WERI-Rb-1 (cell line): ENCODE measurements around the gene ABCC12.

Source experiments
- DNase-seq: peaks from one replicate; pipeline ENCODE4 v3.0.0-alpha.2; 2020
- H3K27ac ChIP-seq: fragments of 250-450 bp; sonication (Bioruptor Pico); 2 replicates; pipeline ENCODE4 v1.5.1; 2020; ENCODE audit warnings: mild to moderate bottlenecking, moderate library complexity
- H3K27me3 ChIP-seq: fragments of 250-450 bp; sonication (Bioruptor Pico); 2 replicates; pipeline ENCODE4 v1.5.1; 2021; ENCODE audit warnings: mild to moderate bottlenecking, low read depth, moderate library complexity; ENCODE audit not compliant: insufficient read depth, severe bottlenecking
- H3K36me3 ChIP-seq: fragments of 250-450 bp; sonication (Bioruptor Pico); 2 replicates; pipeline ENCODE4 v1.5.1; 2020; ENCODE audit warnings: mild to moderate bottlenecking, moderate library complexity
- H3K4me3 ChIP-seq: 2 replicates; pipeline ENCODE4 v1.5.1; 2011; ENCODE audit warnings: low read depth, mild to moderate bottlenecking, control low read depth, low read length
- H3K9me3 ChIP-seq: fragments of 250-450 bp; sonication (Bioruptor Pico); 2 replicates; pipeline ENCODE4 v1.5.1; 2021; ENCODE audit warnings: mild to moderate bottlenecking, moderate library complexity; ENCODE audit not compliant: severe bottlenecking
- CTCF ChIP-seq: IDR thresholded peaks from 2 replicates; pipeline ENCODE4 v1.5.1; 2011; ENCODE audit warnings: low read depth, mild to moderate bottlenecking, control low read depth, inconsistent platforms, low read length

ABCC12 gene

GRCh38 chr16:48118841-48119240, 37.0 kb downstream of the ABCC12 start:
- Histone ChIP-seq H3K9me3 (no peaks in the 10 kb centered on the region), H3K27ac (no peak overlapping the region)

DNA sequence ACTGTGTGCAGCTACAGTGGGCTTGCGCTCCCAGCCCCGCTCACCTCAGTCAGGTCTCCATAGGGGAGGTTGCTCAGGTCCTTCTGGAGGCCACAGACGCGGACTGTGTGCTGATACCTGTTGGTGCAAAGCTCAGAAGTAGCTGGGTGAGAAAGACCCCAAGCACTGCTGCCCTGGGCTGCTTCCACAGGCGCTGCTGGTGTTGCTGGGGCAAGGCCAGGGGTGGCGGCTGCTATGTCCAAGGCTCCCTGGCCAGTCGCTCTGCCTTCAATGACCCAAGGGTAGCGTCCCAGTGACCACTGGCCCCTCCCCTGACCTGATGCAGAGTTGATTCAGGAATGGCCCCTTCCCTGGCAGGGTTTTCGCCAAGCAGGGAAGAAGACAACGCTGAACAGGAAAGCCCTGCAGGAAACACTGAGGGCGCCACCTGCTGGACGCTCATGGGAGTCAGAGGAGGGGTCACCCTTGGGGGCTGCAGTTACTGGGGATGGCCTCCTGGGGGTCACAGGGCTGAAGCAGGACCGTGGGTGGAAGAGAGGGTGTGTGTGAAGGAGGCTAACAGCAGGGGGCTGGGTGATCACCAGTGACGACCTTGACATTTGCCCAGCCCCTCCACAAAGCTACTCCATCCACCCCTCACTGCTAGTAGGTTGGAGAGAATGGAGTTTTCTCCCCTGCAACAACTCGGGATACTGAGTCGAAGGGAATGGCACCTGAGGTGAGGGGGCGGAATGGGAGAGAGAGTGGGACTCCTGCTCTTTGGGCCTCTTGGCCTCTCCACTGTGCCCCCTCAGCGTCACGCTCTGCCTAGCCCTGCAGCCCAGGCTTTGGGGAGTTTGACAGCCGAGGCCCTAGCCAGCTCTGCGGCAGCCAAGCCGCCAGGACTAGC, 38.3 kb downstream of the ABCC12 start:
- Histone ChIP-seq H3K27ac (no peak overlapping the region), H3K4me3 (no peak overlapping the region), H3K9me3 (no peaks in the 10 kb centered on the region), H3K36me3 (no peaks in the 10 kb centered on the region), H3K27me3 (no peaks in the 10 kb centered on the region)
- DNase-seq = peak; percentile 91
- peak; percentile 97 for TF ChIP-seq CTCF

More at GRCh38 chr16:48118841-48119240, 37.0 kb downstream of the ABCC12 start:
- Histone ChIP-seq H3K36me3 (no peaks in the 10 kb centered on the region), H3K4me3 (no peak overlapping the region), H3K27me3 (no peaks in the 10 kb centered on the region)
- no peak for DNase-seq
- TF ChIP-seq CTCF = no peak

GRCh38 chr16:48115299-48115698, 40.5 kb downstream of the ABCC12 start:
- no peak overlapping the region for H3K4me3 ChIP-seq

DNA sequence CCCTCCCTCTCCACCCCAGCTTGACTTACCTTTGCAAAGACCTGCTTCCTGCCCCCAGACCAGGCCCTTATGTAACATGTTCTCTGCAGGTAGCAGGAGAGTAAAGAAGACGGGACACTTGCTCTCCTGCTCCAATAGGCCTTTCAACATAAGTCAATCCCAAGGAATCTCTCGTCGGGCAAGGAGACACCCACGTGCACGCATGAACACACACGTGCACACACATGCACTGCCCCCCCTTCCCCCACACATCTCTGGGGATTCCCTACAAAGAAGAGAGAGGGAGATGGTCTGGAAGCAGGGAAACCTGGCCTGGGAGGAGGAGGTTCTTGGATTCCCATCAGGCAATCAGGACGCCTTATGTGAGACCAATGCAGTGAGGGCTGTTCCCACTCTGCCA, 41.4 kb downstream of the ABCC12 start:
- Histone ChIP-seq H3K27ac (no peak overlapping the region), H3K27me3 (peaks cover 3% of the 10 kb centered on the region), H3K36me3 (no peaks in the 10 kb centered on the region), H3K9me3 (no peaks in the 10 kb centered on the region), H3K4me3 (no peak overlapping the region)
- TF ChIP-seq CTCF = no peak
- DNase-seq = no peak

More at GRCh38 chr16:48115299-48115698, 40.5 kb downstream of the ABCC12 start:
- H3K27ac ChIP-seq = no peak overlapping the region
- H3K27me3 ChIP-seq = no peaks in the 10 kb centered on the region
- no peak for DNase-seq
- H3K36me3 ChIP-seq = no peaks in the 10 kb centered on the region
- no peaks in the 10 kb centered on the region for H3K9me3 ChIP-seq
- no peak for TF ChIP-seq CTCF

DNA sequence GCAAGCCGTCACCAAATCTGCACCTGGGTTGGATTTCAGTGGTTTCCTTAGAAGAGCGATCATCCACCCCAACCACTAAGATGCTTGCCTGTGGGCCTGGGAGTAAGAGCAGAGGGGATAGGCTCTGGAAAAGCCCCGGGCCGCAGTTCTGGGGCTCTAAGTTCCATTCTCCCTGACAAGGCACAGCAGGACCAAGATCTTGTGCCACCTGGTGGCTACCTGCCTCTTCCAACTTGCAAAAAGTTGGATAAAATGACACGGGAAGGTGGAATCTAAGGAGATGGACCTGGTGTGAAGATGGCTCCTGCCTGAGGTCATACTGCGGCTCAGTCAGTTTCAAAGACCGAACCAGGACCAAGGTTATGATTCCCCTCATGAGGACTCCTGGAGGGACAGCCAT, 42.3 kb downstream of the ABCC12 start:
- no peak overlapping the region for H3K27ac ChIP-seq
- H3K27me3 ChIP-seq = peaks cover 3% of the 10 kb centered on the region
- H3K9me3 ChIP-seq = no peaks in the 10 kb centered on the region
- H3K36me3 ChIP-seq = no peaks in the 10 kb centered on the region
- DNase-seq = peak; percentile 35
- peak; percentile 42; the same call in 1 of the 2 replicates for TF ChIP-seq CTCF
- no peak overlapping the region for H3K4me3 ChIP-seq
